Endodermal cell (in vitro differentiated cells): ENCODE results near the gene C5orf63. TPM values are rescaled to one million over a fixed set of nuclear protein-coding genes. Genes with fewer than 3 reads are reported as not detected.

Experiments used
- DNase-seq: peaks from one replicate; pipeline ENCODE4 v3.0.0-alpha.2; 2017
- H3K27ac ChIP-seq: 2 replicates; pipeline ENCODE4 v1.5.1; 2013; ENCODE audit warnings: mild to moderate bottlenecking, low read depth, low read length, moderate library complexity
- H3K27me3 ChIP-seq: 2 replicates; pipeline ENCODE4 v1.6.1; 2013; ENCODE audit warnings: mild to moderate bottlenecking, low read length, moderate library complexity; ENCODE audit not compliant: insufficient read depth, control insufficient read depth, poor library complexity, severe bottlenecking
- H3K36me3 ChIP-seq: 2 replicates; pipeline ENCODE4 v1.7.0; 2013; ENCODE audit warnings: mild to moderate bottlenecking, low read length, moderate library complexity; ENCODE audit not compliant: control insufficient read depth, insufficient read depth
- H3K4me1 ChIP-seq: one replicate; pipeline ENCODE4 v1.7.0; 2013; ENCODE audit warnings: low read length; ENCODE audit not compliant: control insufficient read depth, insufficient read depth
- H3K4me3 ChIP-seq: 2 replicates; pipeline ENCODE4 v1.5.1; 2013; ENCODE audit warnings: mild to moderate bottlenecking, low read length, moderate library complexity
- H3K9ac ChIP-seq: 2 replicates; pipeline ENCODE4 v1.6.1; 2013; ENCODE audit warnings: mild to moderate bottlenecking, low read length, moderate library complexity; ENCODE audit not compliant: poor library complexity, severe bottlenecking; ENCODE audit errors: extremely low read depth
- H3K9me3 ChIP-seq: 2 replicates; pipeline ENCODE4 v1.6.1; 2013; ENCODE audit warnings: mild to moderate bottlenecking, low read length, moderate library complexity; ENCODE audit not compliant: control insufficient read depth
- H3K27ac Mint-ChIP-seq: 2 replicates; pipeline ENCODE4 v1.8.0; 2020; ENCODE audit warnings: mixed read lengths
- H3K27me3 Mint-ChIP-seq: 2 replicates; pipeline ENCODE4 v1.8.0; 2021; ENCODE audit warnings: mild to moderate bottlenecking, mixed read lengths; ENCODE audit not compliant: insufficient read depth
- H3K36me3 Mint-ChIP-seq: 2 replicates; pipeline ENCODE4 v1.8.0; 2020; ENCODE audit warnings: low read depth, mixed read lengths
- H3K4me1 Mint-ChIP-seq: 2 replicates; pipeline ENCODE4 v1.8.0; 2020; ENCODE audit warnings: mixed read lengths
- H3K4me3 Mint-ChIP-seq: 2 replicates; pipeline ENCODE4 v1.8.0; 2020; ENCODE audit warnings: mild to moderate bottlenecking, moderate library complexity, mixed read lengths
- H3K9me3 Mint-ChIP-seq: 2 replicates; pipeline ENCODE4 v1.8.0; 2020; ENCODE audit warnings: mild to moderate bottlenecking, mixed read lengths
- CTCF ChIP-seq: fragments of 200-600 bp; sonication (generic); conservative IDR thresholded peaks from 2 replicates; pipeline ENCODE4 v1.5.0; 2021; ENCODE audit warnings: antibody characterized with exemption, mild to moderate bottlenecking
- WGBS, 2 experiments: methylation state at CpG; one replicate each; pipeline versions ENCODE4 v1.1.5 to v1.1.7; 2013; ENCODE audit warnings: missing lambda C conversion rate in 2 of 2, mixed read lengths in 1 of 2; ENCODE audit not compliant: insufficient coverage in 1 of 2, insufficient read length in 1 of 2; 5-methylcytosine and 5-hydroxymethylcytosine counted together
- total RNA-seq, 2 donors: library from RNA; stranded (reverse); fragmentation: NEBNext Ultra II Directional in 1 of 2; extraction: Animal tissue kit (Norgen Biotek cat#: 25700) in 1 of 2; gene quantifications; 2 replicates in 1 of 2; 3 replicates in 1 of 2; pipeline ENCODE4 v1.2.1, GENCODE V29; 2021

The C5orf63 gene
- total RNA-seq, 2 donors from 2014 or later: 0.86 to 9.4 TPM

GRCh38 chr5:127011961-127012644 lies 61.2 kb downstream of the C5orf63 start:
- 93% methylated on average over 2 of the region's 2 CpGs for WGBS, 2 experiments

GRCh38 chr5:127011153-127011552 lies 62.1 kb downstream of the C5orf63 start:
- Mint-ChIP-seq H3K4me1 (peaks cover 10% of the 10 kb centered on the region), H3K36me3 (no peaks in the 10 kb centered on the region), H3K27me3 (no peaks in the 10 kb centered on the region), H3K9me3 (no peaks in the 10 kb centered on the region), H3K27ac (no peak overlapping the region), H3K4me3 (no peak overlapping the region)
- no peak overlapping the region for H3K27ac ChIP-seq
- H3K9ac ChIP-seq: no peak overlapping the region
- no peaks in the 10 kb centered on the region for H3K9me3 ChIP-seq
- H3K4me3 ChIP-seq: no peak overlapping the region
- no peaks in the 10 kb centered on the region for H3K27me3 ChIP-seq
- no peaks in the 10 kb centered on the region for H3K4me1 ChIP-seq
- 95 to 100% methylated on average over 2 to 4 of the region's 4 CpGs for WGBS, 2 experiments
- TF ChIP-seq CTCF: no peak
- no peaks in the 10 kb centered on the region for H3K36me3 ChIP-seq
- no peak for DNase-seq

More at GRCh38 chr5:127011961-127012644, 61.2 kb downstream of the C5orf63 start:
- H3K4me3 ChIP-seq: no peak overlapping the region
- no peak overlapping the region for H3K27ac Mint-ChIP-seq
- H3K9ac ChIP-seq: no peak overlapping the region
- H3K4me3 Mint-ChIP-seq: no peak overlapping the region
- no peaks in the 10 kb centered on the region for H3K36me3 Mint-ChIP-seq
- no peaks in the 10 kb centered on the region for H3K27me3 ChIP-seq
- no peaks in the 10 kb centered on the region for H3K27me3 Mint-ChIP-seq
- H3K36me3 ChIP-seq: no peaks in the 10 kb centered on the region
- TF ChIP-seq CTCF: no peak
- DNase-seq: no peak
- no peak overlapping the region for H3K27ac ChIP-seq
- no peaks in the 10 kb centered on the region for H3K4me1 ChIP-seq
- no peaks in the 10 kb centered on the region for H3K9me3 ChIP-seq
- peaks cover 4% of the 10 kb centered on the region for H3K9me3 Mint-ChIP-seq
- H3K4me1 Mint-ChIP-seq: peaks cover 10% of the 10 kb centered on the region

- no peaks in the 10 kb centered on the region for H3K36me3 ChIP-seq
- WGBS, 2 experiments: 87% methylated on average over 2 of the region's 2 CpGs; no CpG with 5 or more reads in 1 of the 2 experiments
- Mint-ChIP-seq H3K27me3 (no peaks in the 10 kb centered on the region), H3K4me1 (peaks cover 5% of the 10 kb centered on the region), H3K36me3 (no peaks in the 10 kb centered on the region), H3K4me3 (no peak overlapping the region), H3K9me3 (no peaks in the 10 kb centered on the region), H3K27ac (no peak overlapping the region)
- no peaks in the 10 kb centered on the region for H3K4me1 ChIP-seq
- no peak for TF ChIP-seq CTCF
- no peaks in the 10 kb centered on the region for H3K27me3 ChIP-seq
- no peaks in the 10 kb centered on the region for H3K9me3 ChIP-seq
- no peak overlapping the region for H3K9ac ChIP-seq
- H3K27ac ChIP-seq: no peak overlapping the region
- no peak for DNase-seq
- H3K4me3 ChIP-seq: no peak overlapping the region
These were observed 62.9 kb downstream of the C5orf63 start for GRCh38 chr5:127010362-127010761.
